NCI-H748 (cell line): ENCODE data around the gene MTCL1.
A peak's percentile ranks its signal among the peaks of the same experiment; 100 is the strongest.

Experiments used
- DNase-seq: peaks from one replicate; lab custom pipeline; 2025; ENCODE audit not compliant: unreplicated experiment; lab: John Stamatoyannopoulos, UW

Gene MTCL1

DNA sequence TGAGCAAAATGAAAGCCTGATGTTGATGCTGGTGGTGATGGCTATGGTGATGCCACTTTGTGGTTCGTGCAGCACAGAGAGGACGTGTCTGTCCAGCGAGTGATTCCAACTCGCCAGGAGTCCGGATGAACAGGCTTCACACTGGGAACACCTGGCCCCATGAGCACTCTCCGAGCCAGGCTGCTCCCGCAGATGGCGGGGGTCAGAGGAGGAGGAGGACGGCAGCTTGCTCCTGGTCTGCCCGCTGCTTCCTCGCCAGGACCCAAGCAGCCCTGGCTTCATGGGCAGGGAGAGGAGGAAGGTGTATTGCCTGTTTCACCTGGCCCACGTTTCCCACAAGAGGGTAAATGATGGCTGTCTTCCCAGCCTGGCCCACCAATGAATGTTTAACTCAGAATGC lies 121.6 kb downstream of the MTCL1 start:
- no peak for DNase-seq

- DNase-seq: no peak
Observed at GRCh38 chr18:8828300-8828699, 122.9 kb downstream of the MTCL1 start.

- DNase-seq: no peak
Observed at GRCh38 chr18:8828798-8829197, 123.4 kb downstream of the MTCL1 start.

- no peak for DNase-seq
Observed at GRCh38 chr18:8830067-8831060, 125.0 kb downstream of the MTCL1 start.

GRCh38 chr18:8831112-8831511 lies 125.8 kb downstream of the MTCL1 start:
- DNase-seq: no peak

DNA sequence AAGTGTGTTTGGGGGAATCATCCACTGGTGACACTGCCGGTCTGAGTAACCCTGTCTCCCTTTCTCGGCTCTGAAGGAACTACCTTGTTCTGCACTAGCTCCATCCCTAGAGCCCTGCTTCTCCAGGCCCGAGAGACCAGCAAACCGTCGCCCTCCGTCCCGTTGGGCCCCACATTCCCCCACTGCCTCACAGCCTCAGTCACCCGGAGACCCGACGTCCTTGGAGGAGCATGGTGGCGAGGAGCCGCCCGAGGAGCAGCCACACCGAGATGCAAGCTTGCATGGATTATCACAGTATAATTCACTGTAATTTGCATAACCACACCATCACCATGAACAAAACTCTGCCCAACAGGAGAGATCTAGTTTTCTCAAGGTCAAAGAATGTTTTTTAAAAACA lies 126.2 kb downstream of the MTCL1 start:
- no peak for DNase-seq

GRCh38 chr18:8833480-8833879 lies 128.1 kb downstream of the MTCL1 start:
- DNase-seq: no peak

DNA sequence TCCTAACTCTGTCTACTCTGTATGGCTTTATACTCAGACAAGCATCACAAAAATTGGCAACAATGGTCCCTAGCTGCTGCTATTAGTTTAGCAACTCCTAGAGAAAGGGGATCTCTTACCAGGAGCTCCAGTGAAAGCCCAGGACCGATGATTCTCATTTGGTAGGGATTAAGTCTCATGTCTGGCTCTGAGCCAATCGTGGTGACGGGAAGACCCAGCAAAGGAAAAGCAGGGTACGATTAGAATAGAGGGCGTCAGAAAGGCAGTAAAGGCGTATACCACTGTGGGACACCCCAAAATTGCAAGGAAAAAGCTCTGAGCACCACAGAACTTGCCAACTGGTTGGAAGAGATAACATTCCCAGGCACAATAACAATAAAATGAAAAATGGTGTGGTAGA lies 129.5 kb downstream of the MTCL1 start:
- peak; percentile 38 for DNase-seq

GRCh38 chr18:8835521-8835953 lies 130.2 kb downstream of the MTCL1 start:
- DNase-seq: no peak

GRCh38 chr18:8839281-8839680 lies 133.9 kb downstream of the MTCL1 start:
- DNase-seq: no peak

GRCh38 chr18:8841781-8842485 lies 136.6 kb downstream of the MTCL1 start:
- no peak for DNase-seq

DNA sequence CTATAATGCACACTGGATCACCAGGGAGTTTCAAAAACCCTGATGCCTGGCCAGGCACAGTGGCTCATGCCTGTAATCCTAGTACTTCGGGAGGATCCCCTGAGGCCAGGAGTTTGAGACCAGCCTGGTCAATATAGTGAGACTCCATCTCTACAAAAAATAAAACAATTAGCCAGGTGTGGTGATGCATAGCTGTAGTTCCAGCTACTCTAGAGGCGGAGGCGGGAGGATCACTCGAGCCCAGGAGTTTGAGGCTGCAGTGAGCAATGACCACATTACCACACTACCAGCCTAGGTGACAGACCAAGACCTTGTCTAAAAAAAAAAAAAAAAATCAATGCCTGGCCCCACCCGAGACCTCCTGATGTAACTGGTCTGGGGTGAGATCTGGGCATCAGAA lies 137.2 kb downstream of the MTCL1 start:
- no peak for DNase-seq

GRCh38 chr18:8843005-8843404 lies 137.6 kb downstream of the MTCL1 start:
- DNase-seq: no peak

GRCh38 chr18:8844721-8845148 lies 139.4 kb downstream of the MTCL1 start:
- peak; percentile 98 for DNase-seq

GRCh38 chr18:8845506-8845905 lies 140.2 kb downstream of the MTCL1 start:
- no peak for DNase-seq

DNA sequence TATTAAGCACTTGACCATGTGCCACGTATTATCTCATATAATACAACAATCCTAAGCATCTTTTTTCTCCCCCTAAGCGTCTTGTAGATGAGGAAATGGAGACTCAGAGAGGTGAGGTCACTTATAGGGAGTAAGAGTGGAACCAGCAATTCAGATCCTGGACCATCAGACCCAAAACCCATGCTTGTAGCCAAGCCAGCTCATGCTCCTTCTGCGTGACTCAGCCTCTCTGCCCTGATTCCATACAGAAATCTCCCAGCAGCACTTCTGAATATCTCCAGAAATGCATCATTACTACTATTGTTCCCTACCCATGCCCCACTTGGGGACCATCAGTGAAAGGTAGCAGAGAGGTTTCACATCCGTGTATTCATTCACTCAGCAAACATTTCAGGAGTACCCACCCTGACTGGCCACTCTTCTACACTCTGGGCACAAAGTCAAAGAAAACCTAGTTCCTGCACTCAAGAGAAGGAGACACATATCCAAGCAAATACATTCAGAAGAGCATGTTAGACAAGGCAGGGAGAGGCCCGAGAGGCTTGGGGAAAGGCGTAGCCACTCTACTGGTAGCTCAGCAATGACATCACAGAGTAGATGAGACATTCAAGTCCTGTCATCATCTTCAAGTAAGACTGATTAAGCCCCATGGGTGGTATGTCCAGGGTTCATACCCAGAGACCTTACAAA lies 141.9 kb downstream of the MTCL1 start:
- no peak for DNase-seq

DNA sequence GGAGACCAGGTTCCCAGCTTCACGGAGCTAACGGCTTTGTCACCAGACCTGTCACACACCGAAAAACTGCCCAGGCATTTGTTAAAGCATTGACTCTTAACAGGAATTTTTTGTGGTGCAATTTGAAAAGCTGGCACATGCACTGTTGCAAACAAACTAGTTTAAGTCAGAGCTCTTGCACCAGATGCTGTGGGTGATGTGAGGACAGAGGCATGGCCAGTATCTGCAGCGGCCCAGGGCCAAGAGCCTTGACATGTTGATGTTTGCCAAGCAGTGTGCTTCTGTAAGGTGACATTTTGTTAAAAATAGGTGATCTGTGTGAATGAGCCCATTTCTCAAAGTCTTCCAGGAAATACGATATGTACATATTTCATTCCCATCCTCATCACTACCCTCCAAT lies 142.5 kb downstream of the MTCL1 start:
- no peak for DNase-seq

GRCh38 chr18:8848541-8848940 lies 143.2 kb downstream of the MTCL1 start:
- no peak for DNase-seq

DNA sequence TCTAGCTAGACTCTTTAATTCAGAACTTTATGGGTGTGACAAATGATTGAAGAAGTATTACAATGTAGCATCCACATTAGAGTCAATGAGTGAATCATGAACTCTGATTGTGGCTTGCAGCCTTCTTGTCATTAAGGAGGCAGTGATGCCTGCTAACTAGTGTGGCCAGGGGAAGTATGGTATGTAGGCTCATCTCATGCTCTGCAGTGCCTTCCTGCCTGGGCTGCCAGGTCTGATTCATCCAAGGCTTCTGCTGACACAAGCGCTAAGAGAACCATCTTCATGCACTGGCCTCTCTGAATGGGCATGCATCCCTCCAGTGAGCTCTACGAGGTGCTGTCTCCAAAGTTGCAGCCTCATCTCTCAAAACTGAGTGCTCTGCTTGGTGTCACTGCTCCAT lies 144.3 kb downstream of the MTCL1 start:
- DNase-seq: no peak

DNA sequence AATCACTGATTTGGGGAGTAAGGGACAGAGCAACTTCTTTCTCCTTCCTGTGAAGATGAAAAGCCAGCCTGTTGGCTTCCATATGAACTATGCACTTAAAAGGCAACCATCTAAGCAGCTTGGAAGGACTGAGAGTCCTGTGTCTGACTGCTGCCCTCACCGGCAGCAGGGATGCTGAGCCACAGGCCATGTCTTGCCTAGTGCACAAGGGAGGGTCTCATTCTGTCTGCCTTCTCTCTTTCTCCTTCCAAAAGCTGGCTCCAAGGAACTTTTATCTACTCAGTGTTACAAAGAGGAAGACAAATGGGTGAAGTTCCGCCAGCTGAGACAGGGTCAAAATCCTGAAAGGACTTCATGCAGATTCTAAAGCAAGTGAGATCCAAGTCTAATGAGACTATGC lies 146.3 kb downstream of the MTCL1 start:
- DNase-seq: no peak

GRCh38 chr18:8854550-8854949 lies 149.2 kb downstream of the MTCL1 start:
- DNase-seq: no peak

DNA sequence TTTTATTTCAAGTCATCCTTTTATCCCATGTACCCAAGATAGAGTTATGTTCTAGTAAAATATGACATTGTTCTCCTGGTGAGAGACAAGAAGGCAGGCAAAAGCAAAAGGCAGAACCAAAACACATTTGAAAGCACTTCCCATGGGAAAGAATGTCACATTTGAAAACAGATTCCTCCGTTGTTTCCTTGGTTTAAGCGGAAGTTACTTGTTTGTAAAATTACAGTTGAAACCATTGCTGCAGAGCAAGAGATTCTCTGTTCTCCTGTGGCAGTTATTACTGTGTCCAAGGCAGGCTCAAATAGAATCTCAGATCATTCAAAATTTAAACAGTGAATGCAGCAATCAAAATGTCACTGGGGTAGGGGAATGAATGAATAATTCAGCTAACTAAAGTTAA lies 149.6 kb downstream of the MTCL1 start:
- DNase-seq: no peak
